CD4-positive, alpha-beta T cell treated with Interleukin-15 for 4 hours (primary cell): ENCODE data around the gene TMEM218.
"Not testable (repeated sequence)": the region's sequence is repeated elsewhere in the genome, so short reads cannot be mapped to it uniquely, and the experiment has no call there.

Experiments used
- DNase-seq: peaks from one replicate; pipeline ENCODE4 v3.0.0-alpha.2; 2020; ENCODE audit warnings: low spot score

Gene TMEM218

DNA sequence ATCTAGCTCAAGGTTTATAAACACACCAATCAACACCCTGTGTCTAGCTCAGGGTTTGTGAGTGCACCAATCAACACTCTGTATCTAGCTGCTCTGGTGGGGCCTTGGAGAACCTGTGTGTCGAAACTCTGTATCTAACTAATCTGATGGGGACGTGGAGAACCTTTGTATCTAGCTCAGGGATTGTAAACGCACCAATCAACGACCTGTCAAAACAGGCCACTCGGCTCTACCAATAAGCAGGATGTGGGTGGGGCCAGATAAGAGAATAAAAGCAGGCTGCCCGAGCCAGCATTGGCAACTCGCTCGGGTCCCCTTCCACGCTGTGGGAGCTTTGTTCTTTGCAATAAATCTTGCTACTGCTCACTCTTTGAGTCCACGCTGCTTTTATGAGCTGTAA is 21.3 kb downstream of the TMEM218 start:
- DNase-seq = not testable (repeated sequence)

DNA sequence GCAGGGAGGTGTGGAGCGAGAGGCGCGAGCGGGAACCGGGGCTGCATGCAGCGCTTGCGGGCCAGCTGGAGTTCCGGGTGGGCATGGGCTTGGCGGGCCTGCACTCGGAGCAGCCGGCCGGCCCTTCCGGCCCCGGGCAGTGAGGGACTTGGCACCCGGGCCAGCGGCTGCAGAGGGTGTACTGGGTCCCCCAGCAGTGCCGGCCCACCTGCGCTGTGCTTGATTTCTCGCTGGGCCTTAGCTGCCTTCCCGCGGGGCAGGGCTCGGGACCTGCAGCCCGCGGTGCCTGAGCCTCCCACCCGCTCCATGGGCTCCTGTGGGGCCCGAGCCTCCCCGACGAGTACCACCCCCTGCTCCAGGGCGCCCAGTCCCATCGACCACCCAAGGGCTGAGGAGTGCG is 21.9 kb downstream of the TMEM218 start:
- DNase-seq = not testable (repeated sequence)

DNA sequence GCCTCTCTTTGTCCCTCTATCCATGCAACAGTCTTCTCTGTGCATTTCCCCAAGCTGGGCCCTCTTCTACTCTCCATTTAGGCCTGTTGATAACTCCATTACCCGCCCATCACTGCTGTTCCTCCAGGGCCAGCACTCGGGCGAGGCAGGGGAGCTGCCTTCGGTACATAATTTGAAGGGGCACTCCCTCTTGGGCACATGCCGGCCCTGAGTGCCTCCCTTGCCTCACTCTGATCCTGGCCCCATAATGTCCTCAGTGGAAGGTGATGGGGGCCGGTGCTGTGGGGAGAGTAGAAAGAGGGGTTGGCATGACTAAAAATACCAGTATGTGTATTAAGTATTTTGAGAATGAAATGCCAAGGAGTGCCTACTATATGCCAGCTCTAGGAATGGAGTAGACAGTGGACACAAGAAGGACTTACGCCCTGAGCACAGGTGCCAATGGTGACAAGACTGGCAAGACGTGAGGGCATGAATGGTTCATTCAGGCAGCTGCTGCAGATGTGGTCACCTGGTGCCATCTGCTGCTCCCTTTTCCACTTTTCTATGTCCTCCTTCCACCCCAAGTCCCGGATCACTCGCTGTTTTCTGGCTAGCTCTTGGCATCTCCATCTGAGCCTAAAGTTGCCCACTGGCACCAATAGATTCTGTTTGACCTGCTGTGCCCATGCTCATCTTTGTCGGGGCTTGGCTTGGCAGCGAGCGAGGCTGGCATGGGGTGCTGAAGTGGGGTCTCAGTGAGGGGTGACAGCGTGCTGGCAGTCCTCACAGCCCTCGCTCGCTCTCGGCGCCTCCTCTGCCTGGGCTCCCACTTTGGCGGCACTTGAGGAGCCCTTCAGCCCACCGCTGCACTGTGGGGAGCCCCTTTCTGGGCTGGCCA is 22.6 kb downstream of the TMEM218 start:
- DNase-seq = no peak

DNA sequence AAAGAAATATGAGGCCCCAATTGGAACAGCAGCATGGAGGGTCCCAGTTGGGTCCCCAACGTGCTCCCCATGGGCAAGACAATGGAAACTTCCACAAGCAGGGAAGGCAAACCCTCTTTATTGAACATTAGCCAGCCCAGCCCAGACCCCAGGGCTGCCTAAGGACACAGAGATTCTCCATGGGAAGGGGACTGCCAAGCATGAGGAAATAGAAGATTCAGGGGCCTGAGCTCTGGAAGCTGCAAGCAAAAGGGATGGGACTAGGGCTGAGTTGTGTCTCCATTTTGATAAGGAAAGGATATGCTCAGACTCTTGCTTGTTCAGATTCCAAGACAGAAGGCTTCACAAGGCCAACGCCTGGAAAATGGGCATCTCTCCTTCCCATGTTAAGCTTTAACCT is 23.3 kb downstream of the TMEM218 start:
- no peak for DNase-seq

DNA sequence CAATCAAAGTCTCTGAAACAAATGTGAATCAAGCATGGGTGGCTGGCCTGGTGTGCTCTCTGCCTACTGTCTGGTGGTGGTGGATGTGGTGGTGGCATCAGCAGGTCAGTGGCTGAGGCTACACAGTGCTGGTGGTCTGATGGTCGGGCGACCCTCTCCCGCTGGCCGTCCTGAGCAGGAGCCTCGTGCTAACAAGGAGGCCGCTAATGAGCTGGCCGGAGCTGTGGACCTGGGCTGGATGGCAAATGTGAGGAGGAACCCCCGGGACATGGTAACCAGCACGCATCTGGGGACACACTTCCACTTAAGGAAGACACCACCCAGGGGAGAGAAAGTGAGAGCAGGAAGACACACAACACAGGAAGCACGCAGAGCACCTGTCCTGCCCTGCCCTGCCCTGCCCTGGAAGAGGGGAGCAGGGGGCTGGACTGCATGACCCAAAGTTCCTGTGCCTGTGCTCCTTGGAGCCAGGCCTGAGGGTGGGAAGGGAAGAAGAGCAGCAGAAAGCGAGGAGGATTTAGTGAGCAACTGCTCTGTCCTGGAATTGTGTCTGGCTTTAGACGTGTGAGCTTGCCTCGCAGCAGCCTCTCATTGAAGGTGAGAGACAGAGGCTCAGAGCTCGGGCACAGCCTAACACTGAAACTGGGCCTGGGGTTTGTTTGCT is 24.7 kb downstream of the TMEM218 start:
- no peak for DNase-seq

DNA sequence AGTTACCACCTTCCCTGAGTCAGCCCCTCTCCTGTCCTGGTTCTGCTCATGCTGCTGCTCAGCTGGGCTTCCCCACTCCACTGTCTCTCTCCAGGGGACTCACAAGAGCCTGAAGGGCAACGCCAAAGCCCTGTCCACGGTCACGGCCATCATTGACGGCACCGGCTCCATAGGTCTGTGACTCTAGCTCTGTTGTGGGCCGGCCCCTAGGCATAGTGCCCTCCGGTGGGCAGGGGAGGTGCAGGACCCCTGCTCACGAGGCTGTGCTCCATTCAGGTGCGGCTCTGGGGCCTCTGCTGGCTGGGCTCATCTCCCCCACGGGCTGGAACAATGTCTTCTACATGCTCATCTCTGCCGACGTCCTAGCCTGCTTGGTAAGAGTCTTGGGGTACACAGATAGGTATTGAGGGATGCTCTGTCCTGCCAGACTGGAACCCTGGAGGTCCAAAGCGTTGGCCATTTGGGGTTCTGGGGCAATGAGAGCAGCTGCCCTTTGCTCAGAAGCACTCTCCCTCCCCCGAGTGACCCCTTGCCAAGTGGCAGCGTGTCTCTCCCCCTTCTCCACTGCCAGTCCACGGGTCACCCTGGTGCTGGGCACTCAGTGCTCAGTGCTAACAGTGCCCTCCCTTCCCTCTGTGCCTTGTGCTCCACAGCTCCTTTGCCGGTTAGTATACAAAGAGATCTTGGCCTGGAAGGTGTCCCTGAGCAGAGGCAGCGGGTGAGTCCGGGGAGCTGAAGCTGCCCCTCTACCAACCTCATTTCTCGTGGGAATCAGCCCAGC is 25.9 kb downstream of the TMEM218 start:
- no peak for DNase-seq

DNA sequence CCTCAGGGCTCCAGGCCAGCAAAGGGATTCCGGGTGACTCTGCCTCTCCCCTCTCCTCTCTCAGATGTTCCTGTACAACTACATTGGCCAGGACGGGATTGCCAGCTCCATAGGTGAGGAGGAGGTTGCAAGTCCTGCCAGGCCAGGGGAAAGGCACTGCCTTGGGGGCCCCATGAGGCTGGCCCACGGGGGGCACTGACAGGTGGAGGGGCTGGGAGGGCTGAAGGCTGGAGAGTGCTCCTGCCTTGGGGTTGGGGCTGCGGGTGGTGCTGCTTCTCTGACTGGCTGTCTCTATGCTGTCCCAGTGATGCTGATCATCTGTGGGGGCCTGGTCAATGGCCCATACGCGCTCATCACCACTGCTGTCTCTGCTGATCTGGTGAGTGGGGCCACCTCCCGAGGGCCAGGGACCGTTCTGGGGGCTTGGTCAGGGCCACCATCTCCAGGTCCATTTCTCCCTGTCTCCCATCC is 26.6 kb downstream of the TMEM218 start:
- DNase-seq = no peak

DNA sequence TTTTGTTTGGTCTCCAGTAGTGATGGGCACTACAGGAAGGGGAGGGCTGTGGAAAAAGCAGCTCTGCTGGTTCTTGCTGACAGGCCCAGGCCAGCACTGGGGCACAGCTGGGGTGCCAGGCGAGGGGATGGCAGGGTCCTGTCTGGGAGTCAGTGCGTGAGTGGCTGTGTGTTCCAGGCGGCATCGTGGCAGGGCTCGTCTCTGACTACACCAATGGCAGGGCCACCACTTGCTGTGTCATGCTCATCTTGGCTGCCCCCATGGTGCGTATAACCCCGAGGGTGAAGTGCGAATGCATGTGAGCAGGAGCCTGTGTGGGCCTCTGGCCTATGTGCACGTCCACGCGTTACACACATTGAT is 27.4 kb downstream of the TMEM218 start:
- DNase-seq = no peak

DNA sequence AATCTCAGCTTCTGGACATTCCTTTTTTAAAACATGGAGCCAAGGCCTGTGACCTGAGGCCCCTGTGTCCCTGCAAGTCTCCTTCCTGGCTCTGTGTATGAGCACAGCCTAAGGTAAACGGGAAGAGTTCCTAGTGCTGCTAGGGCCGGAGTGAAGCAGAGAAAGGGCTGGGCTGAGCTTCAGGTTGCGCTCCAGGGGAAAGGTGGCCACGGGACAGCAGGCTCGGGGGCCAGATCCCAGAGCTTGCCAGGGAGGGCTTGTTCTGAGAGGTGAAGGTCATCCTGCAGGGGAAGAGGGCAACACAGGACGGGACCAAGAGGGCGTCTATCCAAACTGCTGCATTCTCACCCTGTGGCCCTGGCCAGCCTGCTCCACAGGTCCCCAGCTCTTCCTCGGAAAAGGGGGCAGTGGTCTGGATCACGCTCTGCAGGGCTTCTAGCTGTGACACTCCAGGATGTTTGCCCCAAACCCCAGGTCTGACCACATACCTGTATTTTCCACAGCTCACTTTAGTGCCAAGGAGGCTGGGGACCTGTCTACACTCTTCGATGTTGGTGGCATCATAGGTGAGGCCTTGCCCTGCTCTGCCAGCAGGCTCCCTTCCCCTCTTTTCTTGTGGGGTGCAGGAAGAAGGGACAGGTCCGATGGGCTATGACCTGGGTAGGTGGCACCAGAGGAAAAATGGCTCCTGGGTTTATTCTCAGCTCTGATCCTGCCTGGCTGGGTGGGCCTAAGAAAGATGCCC is 27.9 kb downstream of the TMEM218 start:
- no peak for DNase-seq

DNA sequence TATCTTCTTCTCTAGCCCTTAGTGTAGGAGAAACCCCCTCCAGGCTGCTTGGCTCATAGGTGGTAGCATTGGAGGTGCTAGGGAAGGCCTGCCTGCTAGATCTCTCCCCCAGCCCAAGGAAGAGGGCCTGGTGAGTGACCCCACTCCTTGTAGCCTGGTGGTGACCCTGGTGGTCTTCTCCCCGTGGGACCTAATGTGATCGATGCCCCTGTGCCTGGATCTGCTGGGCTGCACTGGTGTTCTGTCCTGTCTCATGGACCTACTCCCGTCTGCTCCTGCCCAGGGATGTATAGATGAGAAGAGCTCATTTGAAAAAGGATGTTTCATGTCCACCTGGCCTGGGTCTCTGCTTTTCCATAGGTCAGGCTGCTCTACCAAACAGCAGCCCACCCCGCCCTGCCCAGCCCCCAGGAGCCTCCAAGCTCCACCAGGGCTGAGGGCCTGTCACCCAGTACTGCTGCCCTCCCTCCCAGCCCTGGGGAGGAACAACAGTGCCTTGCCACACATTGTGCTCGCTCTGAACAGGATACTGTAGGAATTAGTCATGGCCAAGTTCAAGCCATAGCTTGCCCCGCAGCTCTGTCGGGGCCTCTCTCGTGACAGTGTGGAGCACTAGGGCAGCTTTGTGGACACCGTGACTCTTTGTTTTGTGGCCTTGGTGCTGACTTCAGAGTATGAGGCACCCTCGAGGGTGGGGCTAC is 28.7 kb downstream of the TMEM218 start:
- no peak for DNase-seq

DNA sequence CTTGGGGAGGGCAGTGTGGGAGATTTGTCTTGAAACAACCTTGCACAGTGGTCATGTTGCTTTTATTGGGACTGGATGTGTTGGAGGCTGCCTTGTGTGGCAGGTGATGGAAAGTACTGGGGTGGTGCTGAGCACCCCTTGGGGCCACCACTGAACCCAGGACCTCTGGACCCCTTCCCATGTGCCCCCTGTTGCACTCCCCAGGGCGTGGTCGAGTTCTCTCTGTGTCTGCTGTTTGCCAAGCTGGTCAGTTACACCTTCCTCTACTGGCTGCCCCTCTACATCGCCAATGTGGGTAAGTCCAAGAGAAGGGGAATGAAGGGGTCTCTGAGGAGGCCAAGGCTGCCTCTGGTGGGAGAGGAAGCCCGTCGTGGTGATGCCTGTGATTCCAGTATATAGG is 29.4 kb downstream of the TMEM218 start:
- DNase-seq = no peak

DNA sequence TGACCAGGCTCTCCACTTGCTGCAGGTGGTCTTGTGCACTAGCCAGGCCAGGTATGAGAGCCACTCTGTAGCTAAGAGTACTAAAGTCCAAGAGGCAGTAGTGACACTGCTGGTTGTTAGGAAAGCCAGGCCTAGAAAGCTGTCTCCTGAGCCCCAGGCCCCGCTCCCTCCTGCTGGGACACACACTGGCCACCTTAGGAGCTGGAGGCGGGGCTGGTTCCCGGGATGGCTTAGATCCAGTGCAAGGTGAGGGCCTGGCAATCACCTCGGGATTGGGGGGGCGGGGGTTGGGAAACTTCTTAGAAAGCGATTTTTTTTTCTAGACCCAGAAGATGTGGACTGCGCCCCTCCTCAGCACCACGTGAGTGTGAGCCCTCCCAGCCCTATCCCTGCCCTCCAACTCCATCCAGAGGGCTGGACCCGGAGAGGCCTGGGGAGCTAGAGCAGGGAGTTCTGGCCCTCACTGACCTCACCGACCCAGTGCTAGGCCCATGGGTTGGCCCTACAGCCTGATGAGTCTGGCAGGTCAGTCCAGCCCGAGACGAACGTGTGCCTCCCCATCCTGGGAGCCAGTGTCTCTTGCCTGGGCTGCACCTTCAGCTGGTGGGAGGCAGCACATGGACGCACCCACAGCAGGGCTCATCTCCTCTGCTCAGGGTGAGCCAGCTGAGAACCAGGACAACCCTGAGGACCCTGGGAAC is 30.2 kb downstream of the TMEM218 start:
- DNase-seq = no peak

DNA sequence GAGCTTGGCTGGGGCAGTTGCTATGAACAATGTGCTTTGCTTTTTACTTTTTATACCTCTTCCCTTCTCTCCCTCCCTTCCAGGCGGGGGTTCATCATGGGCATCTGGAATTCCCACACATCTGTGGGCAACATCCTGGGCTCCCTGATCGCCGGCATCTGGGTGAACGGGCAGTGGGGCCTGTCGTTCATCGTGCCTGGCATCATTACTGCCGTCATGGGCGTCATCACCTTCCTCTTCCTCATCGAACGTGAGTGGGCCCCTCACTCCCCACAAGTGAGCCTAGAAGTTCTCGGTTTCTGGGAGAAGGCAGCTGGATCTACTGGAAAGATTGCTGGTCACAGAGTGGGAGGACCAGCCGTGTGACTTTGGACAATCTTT is 30.9 kb downstream of the TMEM218 start:
- DNase-seq = no peak

DNA sequence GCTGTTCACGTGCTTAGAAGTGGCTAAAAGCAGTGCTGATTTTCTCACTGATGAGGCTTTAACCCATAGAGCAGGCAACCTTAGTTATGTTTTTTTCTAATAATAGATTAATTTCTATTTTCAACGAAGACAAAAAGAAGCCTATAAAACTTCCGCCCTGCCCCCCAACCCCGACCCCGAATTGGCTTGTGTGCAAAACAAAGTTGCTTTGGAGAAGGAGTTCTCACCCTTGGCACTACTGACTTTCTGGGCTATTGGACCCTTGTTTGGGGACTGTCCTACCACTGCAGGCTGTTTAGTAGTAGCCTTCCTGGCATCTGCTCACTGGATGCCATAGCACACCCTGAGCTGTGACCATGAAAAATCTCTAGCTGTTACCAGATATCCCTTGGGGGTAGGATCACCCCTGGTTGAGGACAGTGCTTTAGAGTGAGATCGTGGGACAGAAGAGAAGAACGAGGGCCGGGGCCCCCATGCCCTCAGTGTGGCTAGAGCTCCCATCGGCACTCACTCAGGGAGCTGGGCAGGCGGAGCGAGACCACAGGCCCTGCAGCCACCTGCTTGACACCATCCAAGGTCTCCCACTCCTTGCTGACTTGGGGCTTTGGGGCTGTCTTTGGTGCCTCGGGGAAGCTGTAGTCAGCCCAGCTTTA is 31.4 kb downstream of the TMEM218 start:
- no peak for DNase-seq

DNA sequence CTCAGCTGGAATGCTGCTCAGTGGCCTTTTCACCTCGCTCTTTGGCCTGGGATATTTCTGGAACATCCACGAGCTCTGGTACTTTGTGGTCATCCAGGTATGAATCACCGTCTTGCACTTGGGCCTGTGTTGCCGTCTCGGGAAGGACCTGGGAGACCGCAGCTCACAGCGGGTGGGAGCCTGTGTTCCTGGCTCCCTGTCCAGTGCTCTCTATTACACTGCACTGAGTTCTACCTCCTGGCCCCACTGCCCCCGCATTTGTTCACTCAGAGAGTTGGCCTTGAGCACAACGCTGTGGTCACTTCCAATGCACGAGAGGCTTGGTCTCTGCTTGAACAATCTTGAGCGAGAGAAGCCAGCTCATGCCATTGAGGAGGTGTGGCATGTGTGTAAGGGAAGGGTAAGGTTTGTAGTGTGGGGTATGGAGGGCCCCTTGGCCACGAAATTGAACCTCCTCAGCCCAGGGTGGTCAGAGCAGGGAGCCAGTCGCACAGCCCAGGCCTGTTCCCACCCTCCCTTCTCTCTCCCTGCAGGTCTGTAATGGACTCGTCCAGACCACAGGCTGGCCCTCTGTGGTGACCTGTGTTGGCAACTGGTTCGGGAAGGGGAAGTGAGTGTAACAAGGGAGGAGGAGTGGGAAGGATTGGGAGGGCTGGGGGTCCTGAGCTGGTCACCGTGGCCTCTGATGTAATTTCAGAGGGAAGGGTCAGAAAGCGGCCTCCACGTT is 32.1 kb downstream of the TMEM218 start:
- DNase-seq = no peak

DNA sequence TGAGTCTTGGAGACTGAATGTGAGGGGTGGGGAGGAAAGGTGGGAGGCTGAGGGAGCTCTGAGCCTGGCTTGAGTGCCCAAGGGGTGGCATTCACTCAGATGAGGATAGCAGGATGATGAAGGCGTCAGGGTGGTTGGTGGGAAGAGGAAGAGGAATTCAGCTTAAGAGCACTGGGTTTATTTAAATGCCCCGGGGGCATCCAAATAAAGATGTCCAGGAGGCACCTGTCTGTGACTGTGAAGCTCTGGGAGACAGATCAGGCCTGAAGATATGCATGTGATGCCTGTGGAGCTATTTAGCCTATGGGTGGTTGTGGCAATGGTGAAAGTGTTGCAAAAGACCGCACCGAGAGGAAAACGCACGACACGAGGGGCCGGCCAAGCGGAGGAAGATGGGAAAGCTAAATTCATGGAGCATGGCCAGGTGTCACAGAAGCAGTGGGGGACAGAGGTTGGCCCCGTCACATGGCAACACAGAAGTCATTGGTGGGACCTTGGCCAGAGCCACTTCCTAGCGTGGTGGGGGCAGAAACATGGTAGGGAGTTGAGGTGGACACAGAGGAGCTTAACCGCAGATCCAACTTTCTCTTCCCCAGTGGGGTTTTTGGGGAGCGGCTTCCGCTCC is 32.8 kb downstream of the TMEM218 start:
- DNase-seq = no peak

DNA sequence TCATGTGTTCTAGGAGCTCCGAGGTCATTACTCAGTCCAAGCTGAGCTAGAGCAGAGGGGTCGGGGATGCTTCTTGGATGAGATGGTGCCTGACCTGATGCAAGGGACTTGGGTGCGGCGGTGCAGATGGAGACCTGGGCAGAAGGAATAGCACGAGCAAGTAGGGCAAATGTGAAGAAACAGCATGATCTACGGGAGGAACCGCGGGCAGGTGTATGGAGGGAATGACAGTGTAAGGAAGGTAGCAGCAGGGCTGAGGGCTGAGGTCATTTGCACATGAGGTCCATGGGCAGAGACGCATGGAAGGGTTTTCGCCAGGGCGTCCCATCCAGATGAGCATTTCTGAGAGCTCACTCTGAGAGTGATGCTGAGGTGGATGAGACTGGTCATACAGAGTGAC is 33.4 kb downstream of the TMEM218 start:
- DNase-seq = no peak

DNA sequence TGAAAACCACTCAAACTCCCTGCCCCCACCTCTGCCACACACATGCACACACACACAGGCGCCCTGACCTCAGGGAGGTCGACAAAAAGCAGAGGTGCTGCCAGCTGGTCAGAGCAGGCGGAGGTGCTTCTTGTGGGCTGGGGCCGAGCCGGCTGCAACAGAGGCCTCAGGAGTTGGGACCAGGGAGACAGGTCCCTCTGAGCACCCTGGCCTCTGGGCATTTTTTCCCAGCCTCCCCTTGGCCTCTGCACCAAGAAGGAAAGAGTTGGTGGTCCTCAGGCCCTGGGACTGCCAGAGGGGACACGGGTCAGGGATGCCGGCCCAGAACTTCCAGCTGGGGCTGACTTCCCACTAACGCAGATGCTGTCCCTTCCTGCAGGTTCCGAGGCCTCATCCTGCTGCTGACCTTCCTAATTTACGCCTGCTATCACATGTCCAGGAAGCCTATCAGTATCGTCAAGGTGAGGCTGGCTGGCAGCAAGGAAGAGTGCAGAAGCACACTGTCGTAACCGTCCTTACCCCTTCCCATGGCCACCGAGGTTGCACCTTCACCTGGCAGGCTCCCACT is 35.0 kb downstream of the TMEM218 start:
- no peak for DNase-seq

DNA sequence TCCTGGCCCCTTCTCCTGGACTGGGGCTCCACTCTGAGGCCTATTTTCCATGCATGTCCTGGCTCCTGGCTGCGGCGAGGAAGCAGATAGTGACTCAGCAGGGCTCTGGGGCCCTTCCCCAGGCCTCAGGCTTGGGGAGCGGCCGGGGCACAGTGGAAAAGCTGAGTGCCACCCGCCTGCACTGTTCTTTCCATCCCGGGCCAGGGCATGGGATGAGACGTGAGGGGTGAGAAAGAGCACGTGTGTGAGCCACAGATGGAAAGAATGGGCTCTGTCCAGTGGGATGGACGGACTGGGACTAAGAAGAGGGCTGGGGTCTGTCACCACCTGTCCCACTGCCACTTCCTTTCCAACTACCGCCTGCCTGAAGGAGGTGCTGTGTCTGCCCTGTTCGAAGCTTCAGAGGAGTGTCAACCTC is 35.5 kb downstream of the TMEM218 start:
- no peak for DNase-seq
